HEK293 (cell line): ENCODE results near the gene PTPRR.

ENCODE experiments used
- CTCF ChIP-seq: fragments of 450-650 bp; formaldehyde crosslinking; IDR thresholded peaks from 2 replicates; pipeline ENCODE4 v1.5.1; 2016; ENCODE audit warnings: missing biosample characterization, missing genetic modification characterization
- PRDM10 ChIP-seq: fragments of 450-650 bp; formaldehyde crosslinking; IDR thresholded peaks from 2 replicates; pipeline ENCODE4 v1.5.1; 2016; ENCODE audit warnings: missing biosample characterization, missing genetic modification characterization
- ZNF114 ChIP-seq: fragments of 450-650 bp; formaldehyde crosslinking; IDR thresholded peaks from 2 replicates; pipeline ENCODE4 v1.5.0; 2017; ENCODE audit warnings: missing biosample characterization, missing genetic modification characterization
- ZNF2 ChIP-seq: fragments of 450-650 bp; formaldehyde crosslinking; IDR thresholded peaks from 2 replicates; pipeline ENCODE4 v1.5.1; 2016; ENCODE audit warnings: missing biosample characterization, missing genetic modification characterization
- ZNF266 ChIP-seq: fragments of 450-650 bp; formaldehyde crosslinking; IDR thresholded peaks from 2 replicates; pipeline ENCODE4 v1.5.1; 2016; ENCODE audit warnings: missing biosample characterization, missing genetic modification characterization, low read depth
- TF ChIP-seq, protein P1 (sequence below): fragments of 450-650 bp; formaldehyde crosslinking; IDR thresholded peaks from 2 replicates; pipeline ENCODE4 v1.5.1; 2017; ENCODE audit warnings: missing biosample characterization, missing genetic modification characterization

DNA sequence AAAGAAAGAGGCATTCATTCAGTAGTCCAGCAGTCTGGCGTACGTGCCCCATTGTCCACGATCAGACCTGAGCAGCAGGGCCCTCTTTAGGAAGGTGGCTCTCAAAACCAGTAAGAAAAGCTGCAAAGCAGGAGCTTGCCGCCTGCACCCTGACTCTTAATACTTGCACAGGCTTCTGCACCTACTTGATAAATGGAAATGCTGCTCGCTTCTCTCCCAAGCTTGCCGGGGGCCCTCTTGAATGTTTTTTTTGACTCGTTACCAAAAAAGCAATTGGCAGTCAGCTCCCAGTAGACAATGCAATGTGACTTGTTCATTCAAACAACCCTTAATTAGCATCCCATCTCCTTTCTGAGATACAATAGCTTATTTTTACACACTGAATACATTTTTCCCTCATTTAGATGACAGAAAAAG, 256.1 kb downstream of the PTPRR start:
- TF ChIP-seq CTCF (no peak), ZNF2 (tag by site-specific recombination) (no peak), PRDM10 (tag by site-specific recombination) (no peak), ZNF114 (tag by site-specific recombination) (no peak), ZNF266 (tag by site-specific recombination) (no peak)
- TF ChIP-seq, protein P1, sequence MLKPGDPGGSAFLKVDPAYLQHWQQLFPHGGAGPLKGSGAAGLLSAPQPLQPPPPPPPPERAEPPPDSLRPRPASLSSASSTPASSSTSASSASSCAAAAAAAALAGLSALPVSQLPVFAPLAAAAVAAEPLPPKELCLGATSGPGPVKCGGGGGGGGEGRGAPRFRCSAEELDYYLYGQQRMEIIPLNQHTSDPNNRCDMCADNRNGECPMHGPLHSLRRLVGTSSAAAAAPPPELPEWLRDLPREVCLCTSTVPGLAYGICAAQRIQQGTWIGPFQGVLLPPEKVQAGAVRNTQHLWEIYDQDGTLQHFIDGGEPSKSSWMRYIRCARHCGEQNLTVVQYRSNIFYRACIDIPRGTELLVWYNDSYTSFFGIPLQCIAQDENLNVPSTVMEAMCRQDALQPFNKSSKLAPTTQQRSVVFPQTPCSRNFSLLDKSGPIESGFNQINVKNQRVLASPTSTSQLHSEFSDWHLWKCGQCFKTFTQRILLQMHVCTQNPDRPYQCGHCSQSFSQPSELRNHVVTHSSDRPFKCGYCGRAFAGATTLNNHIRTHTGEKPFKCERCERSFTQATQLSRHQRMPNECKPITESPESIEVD: no peak
